CD4-positive, CD25-positive, alpha-beta regulatory T cell (primary cell): ENCODE data around the gene AUP1. TPM values are rescaled to one million over a fixed set of nuclear protein-coding genes. Genes with fewer than 3 reads are reported as not detected.
A peak's percentile ranks its signal among the peaks of the same experiment; 100 is the strongest.

ENCODE experiments used
- ATAC-seq, 2 donors: fragments of 150-1000 bp; cut with Tn5 transposase; one replicate each; pipeline ENCODE4 v1.10.0; 2021; ENCODE audit warnings: low read depth in 2 of 2, moderate number of reproducible peaks in 2 of 2, moderate library complexity in 1 of 2
- DNase-seq, 3 donors: peaks; one replicate each; pipeline versions ENCODE4 v3.0.0 to v3.0.0-alpha.2; 2012 to 2022; ENCODE audit warnings: mixed read lengths in 1 of 3
- H3K27ac ChIP-seq: one replicate; pipeline ENCODE4 v1.7.0; 2013; ENCODE audit warnings: mild to moderate bottlenecking, low read length; ENCODE audit not compliant: insufficient read depth, poor library complexity, severe bottlenecking
- H3K27me3 ChIP-seq: one replicate; pipeline ENCODE4 v1.7.0; 2013; ENCODE audit warnings: low read length; ENCODE audit not compliant: control insufficient read depth, insufficient read depth
- H3K36me3 ChIP-seq: one replicate; pipeline ENCODE4 v1.7.0; 2013; ENCODE audit warnings: mild to moderate bottlenecking, low read length, moderate library complexity; ENCODE audit not compliant: control insufficient read depth, insufficient read depth
- H3K4me1 ChIP-seq: 2 replicates; pipeline ENCODE4 v1.7.0; 2013; ENCODE audit warnings: mild to moderate bottlenecking, low read length; ENCODE audit not compliant: insufficient read depth, control insufficient read depth, poor library complexity, severe bottlenecking
- H3K4me3 ChIP-seq: one replicate; pipeline ENCODE4 v1.7.0; 2013; ENCODE audit warnings: low read depth, mild to moderate bottlenecking, low read length, moderate library complexity
- H3K9me3 ChIP-seq, 2 experiments: 1 replicate in 1 of 2; 2 replicates in 1 of 2; pipeline ENCODE4 v1.7.0; 2013; ENCODE audit warnings: low read length in 2 of 2, mild to moderate bottlenecking in 1 of 2, moderate library complexity in 1 of 2; ENCODE audit not compliant: control insufficient read depth in 2 of 2
- H3K27ac Mint-ChIP-seq, 3 donors: one replicate each; pipeline ENCODE4 v1.8.0; 2020 to 2022; ENCODE audit warnings: mild to moderate bottlenecking in 3 of 3, mixed read lengths in 3 of 3, moderate library complexity in 2 of 3
- H3K27me3 Mint-ChIP-seq: one replicate; pipeline ENCODE4 v1.8.0; 2022; ENCODE audit warnings: mild to moderate bottlenecking, mixed read lengths
- H3K36me3 Mint-ChIP-seq: one replicate; pipeline ENCODE4 v1.8.0; 2020; ENCODE audit warnings: mixed read lengths
- H3K4me1 Mint-ChIP-seq, 4 donors: one replicate each; pipeline ENCODE4 v1.8.0; 2020 to 2022; ENCODE audit warnings: mixed read lengths in 4 of 4, mild to moderate bottlenecking in 1 of 4
- H3K4me3 Mint-ChIP-seq, 4 donors: one replicate each; pipeline ENCODE4 v1.8.0; 2020 to 2022; ENCODE audit warnings: mild to moderate bottlenecking in 4 of 4, mixed read lengths in 4 of 4, moderate library complexity in 3 of 4
- H3K9me3 Mint-ChIP-seq, 7 donors: one replicate each; pipeline ENCODE4 v1.8.0; 2020 to 2022; ENCODE audit warnings: mixed read lengths in 7 of 7, mild to moderate bottlenecking in 3 of 7, moderate library complexity in 2 of 7
- polyA plus RNA-seq, 4 donors: library from polyadenylated mRNA; unstranded; fragments of 300-500 nt; fragmentation: Illumina TruSeq; gene quantifications; one replicate each; pipeline ENCODE4 v1.2.3, GENCODE V29; 2021
- total RNA-seq: library from RNA; stranded (reverse); gene quantifications from one replicate; pipeline ENCODE4 v1.2.3, GENCODE V29; 2022

The AUP1 gene
- total and polyA plus RNA-seq, 5 donors from 2014 or later = 85.7 to 183 (median 108) TPM

DNA sequence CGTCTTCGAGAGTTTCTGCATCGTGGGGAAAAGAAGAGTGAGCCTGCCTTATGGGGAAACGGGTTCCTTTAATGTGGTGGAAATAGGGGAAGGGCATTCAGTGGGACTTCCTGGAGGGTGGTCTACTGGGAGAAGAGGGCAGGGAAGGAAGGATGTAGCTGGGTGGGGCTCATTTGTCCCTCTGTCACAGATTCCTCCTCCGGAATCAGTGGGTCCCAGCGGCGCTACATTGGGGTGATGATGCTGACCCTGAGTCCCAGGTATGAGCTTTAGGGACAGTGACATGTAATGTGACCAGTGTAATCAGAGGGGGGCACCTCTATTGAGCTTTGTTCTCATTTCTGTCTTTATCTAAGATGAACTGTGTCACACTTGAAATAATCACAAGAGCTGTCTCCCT, 2.2 kb upstream of the AUP1 start:
- peaks cover 7 to 45% (median 27%) of the 10 kb centered on the region in 4 donors for H3K4me1 Mint-ChIP-seq
- H3K4me3 ChIP-seq = peak overlapping the region; percentile 75
- no peak overlapping the region for H3K27ac ChIP-seq
- peaks cover 16% of the 10 kb centered on the region for H3K36me3 ChIP-seq
- H3K4me3 Mint-ChIP-seq = peak overlapping the region; percentile 54 to 96 (median 90)
- no peaks in the 10 kb centered on the region for H3K9me3 ChIP-seq
- no peaks in the 10 kb centered on the region for H3K27me3 ChIP-seq
- DNase-seq (no peak), ATAC-seq (no peak)
- no peaks in the 10 kb centered on the region for H3K9me3 Mint-ChIP-seq
- no peaks in the 10 kb centered on the region for H3K27me3 Mint-ChIP-seq
- peak overlapping the region in 2 of 3 donors; percentile 17 to 49 for H3K27ac Mint-ChIP-seq
- peaks cover 27% of the 10 kb centered on the region for H3K4me1 ChIP-seq
- H3K36me3 Mint-ChIP-seq = peaks cover 27% of the 10 kb centered on the region

DNA sequence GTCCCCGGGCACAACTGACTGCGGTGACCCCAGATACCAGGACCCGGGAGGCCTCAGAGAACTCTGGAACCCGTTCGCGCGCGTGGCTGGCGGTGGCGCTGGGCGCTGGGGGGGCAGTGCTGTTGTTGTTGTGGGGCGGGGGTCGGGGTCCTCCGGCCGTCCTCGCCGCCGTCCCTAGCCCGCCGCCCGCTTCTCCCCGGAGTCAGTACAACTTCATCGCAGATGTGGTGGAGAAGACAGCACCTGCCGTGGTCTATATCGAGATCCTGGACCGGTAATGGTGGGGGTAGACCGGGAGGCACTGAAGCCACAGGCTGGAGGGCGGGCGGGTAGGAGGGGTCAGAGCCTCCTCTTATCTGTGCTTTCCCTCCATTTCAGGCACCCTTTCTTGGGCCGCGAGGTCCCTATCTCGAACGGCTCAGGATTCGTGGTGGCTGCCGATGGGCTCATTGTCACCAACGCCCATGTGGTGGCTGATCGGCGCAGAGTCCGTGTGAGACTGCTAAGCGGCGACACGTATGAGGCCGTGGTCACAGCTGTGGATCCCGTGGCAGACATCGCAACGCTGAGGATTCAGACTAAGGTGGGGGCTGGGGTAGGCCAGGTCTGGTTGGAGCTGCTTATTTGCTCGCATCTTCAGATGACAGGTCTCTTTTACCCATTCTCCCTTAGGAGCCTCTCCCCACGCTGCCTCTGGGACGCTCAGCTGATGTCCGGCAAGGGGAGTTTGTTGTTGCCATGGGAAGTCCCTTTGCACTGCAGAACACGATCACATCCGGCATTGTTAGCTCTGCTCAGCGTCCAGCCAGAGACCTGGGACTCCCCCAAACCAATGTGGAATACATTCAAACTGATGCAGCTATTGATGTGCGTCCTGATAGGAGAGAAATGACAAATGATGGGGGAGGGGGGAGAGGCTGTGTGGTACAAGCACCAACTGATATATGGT, 1.0 kb upstream of the AUP1 start:
- peaks cover 7 to 51% (median 30%) of the 10 kb centered on the region in 4 donors for H3K4me1 Mint-ChIP-seq
- H3K36me3 ChIP-seq = peaks cover 23% of the 10 kb centered on the region

DNA sequence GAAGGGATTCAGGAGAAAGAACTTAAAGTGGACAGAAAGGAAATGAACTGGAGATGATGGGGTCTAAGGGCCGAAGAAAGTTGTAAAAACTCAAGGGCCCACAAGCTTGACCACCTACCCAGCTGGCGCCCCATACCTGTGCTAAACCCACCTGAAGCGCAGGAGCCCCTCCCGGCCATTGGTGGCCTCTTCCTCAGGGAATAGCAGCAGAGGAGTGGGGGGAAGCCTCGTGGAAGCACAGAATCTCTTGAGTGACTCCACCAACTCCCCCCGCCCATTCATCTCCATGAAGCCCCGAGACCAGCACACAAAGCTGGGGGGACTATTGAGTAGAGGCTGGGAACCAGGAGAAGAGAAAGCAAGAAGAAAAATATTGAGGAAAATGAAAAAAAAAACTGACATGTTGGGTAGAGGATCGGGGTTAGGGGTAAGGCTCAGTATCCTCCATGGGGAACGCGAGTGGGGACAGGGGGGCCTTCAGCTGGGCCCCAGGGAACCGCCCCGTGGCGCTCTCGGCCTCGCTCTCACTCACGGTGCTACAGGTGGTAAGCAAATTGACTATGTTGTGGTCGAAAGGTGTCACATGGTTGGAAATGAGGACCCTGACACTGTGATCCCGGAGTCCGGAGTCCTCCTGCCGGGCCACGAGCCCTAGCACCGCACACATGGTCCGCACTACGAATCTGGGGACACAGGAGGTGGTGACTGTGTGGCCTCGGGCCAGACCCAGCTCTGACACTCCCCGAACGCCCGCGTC, 728 bp downstream of the AUP1 start:
- Histone ChIP-seq H3K4me1 (peaks cover 27% of the 10 kb centered on the region), H3K27ac (peak overlapping the region; percentile 89), H3K27me3 (no peaks in the 10 kb centered on the region), H3K4me3 (peak overlapping the region; percentile 69), H3K9me3 (no peaks in the 10 kb centered on the region), H3K36me3 (peaks cover 23% of the 10 kb centered on the region)
- H3K4me3 Mint-ChIP-seq = peak overlapping the region; percentile 87 to 96 (median 94)
- no peaks in the 10 kb centered on the region for H3K27me3 Mint-ChIP-seq
- H3K36me3 Mint-ChIP-seq = peaks cover 37% of the 10 kb centered on the region
- H3K4me1 Mint-ChIP-seq = peaks cover 7 to 51% (median 30%) of the 10 kb centered on the region in 4 donors
- DNase-seq (no peak), ATAC-seq (peak; percentile 1 to 2)
- no peaks in the 10 kb centered on the region for H3K9me3 Mint-ChIP-seq
- peak overlapping the region; percentile 92 to 95 (median 94) for H3K27ac Mint-ChIP-seq

More for the DNA sequence above, 1.0 kb upstream of the AUP1 start:
- Mint-ChIP-seq H3K27me3 (no peaks in the 10 kb centered on the region), H3K4me3 (peak overlapping the region; percentile 87 to 96 (median 94)), H3K27ac (peak overlapping the region; percentile 89 to 95 (median 94)), H3K36me3 (peaks cover 37% of the 10 kb centered on the region), H3K9me3 (no peaks in the 10 kb centered on the region)
- H3K4me3 ChIP-seq = peak overlapping the region; percentile 75
- H3K4me1 ChIP-seq = peaks cover 27% of the 10 kb centered on the region
- peak; percentile 31 to 60 (median 34) for DNase-seq
- no peaks in the 10 kb centered on the region for H3K27me3 ChIP-seq
- peak; percentile 5 to 7 for ATAC-seq
- no peaks in the 10 kb centered on the region for H3K9me3 ChIP-seq
- peak overlapping the region; percentile 89 for H3K27ac ChIP-seq

DNA sequence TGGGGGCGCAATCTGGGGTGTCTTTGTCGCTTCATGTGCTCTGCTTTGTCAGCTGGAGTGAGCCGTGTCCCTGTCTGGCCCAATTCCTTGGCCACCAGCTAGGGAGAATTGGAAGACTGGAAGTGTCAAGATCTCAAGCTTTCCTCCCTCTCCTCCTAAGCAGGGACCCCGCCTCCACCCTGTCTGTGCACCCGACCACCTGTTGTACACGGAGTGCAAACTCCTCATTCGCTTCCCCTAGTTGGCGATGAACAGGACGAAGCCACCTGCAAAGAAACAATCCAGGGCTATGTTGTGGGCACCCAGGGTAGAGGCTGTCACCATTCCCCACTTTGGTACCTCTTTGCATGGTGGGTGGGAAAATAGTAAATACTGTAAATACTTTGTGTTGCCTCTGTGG, 1.8 kb downstream of the AUP1 start:
- H3K4me1 Mint-ChIP-seq = peaks cover 7 to 51% (median 30%) of the 10 kb centered on the region in 4 donors
- Histone ChIP-seq H3K27me3 (no peaks in the 10 kb centered on the region), H3K4me1 (peaks cover 27% of the 10 kb centered on the region), H3K4me3 (no peak overlapping the region), H3K27ac (no peak overlapping the region), H3K9me3 (no peaks in the 10 kb centered on the region), H3K36me3 (peaks cover 23% of the 10 kb centered on the region)
- H3K9me3 Mint-ChIP-seq = no peaks in the 10 kb centered on the region
- H3K27me3 Mint-ChIP-seq = peaks cover 3% of the 10 kb centered on the region
- peak overlapping the region; percentile 87 to 96 (median 94) for H3K4me3 Mint-ChIP-seq
- DNase-seq (no peak), ATAC-seq (no peak)
- peaks cover 33% of the 10 kb centered on the region for H3K36me3 Mint-ChIP-seq
- peak overlapping the region; percentile 92 to 95 (median 94) for H3K27ac Mint-ChIP-seq

DNA sequence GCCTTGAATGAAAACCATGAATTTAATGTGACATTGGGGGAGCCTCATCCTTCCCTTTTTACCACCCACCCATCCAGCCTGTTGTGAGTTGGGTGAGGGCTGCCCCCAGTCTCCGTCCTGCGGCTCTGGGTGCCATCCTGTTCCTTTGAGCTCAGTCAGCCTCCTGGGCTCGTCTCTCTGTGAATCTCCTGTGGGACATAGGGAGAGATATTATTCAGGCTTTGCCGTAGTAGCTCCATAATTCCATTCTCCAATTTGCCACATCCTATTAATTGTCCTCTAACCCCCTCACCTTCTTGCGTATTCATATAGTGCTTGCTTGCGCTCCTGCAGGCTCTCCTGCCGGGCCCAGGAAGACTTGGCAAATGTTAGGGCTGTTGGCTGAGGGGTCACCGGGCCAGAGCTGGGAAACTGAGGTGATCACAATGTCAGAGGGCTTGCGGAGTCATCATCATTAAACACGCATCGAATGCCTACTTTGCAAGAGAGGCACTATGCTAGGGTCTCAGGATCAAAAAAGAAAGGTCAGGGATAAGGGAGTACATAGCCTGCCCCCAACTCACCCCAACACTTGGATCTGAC, 2.8 kb downstream of the AUP1 start:
- Histone ChIP-seq H3K4me1 (peaks cover 26% of the 10 kb centered on the region), H3K36me3 (peaks cover 23% of the 10 kb centered on the region), H3K27me3 (no peaks in the 10 kb centered on the region), H3K4me3 (no peak overlapping the region), H3K27ac (no peak overlapping the region), H3K9me3 (no peaks in the 10 kb centered on the region)
- Mint-ChIP-seq H3K27ac (no peak overlapping the region), H3K4me1 (peaks cover 0 to 44% (median 23%) of the 10 kb centered on the region in 4 donors), H3K9me3 (no peaks in the 10 kb centered on the region), H3K4me3 (peak overlapping the region in 3 of 4 donors; percentile 29 to 87 (median 81)), H3K36me3 (peaks cover 27% of the 10 kb centered on the region), H3K27me3 (peaks cover 13% of the 10 kb centered on the region)
- no peak for DNase-seq
- no peak for ATAC-seq

DNA sequence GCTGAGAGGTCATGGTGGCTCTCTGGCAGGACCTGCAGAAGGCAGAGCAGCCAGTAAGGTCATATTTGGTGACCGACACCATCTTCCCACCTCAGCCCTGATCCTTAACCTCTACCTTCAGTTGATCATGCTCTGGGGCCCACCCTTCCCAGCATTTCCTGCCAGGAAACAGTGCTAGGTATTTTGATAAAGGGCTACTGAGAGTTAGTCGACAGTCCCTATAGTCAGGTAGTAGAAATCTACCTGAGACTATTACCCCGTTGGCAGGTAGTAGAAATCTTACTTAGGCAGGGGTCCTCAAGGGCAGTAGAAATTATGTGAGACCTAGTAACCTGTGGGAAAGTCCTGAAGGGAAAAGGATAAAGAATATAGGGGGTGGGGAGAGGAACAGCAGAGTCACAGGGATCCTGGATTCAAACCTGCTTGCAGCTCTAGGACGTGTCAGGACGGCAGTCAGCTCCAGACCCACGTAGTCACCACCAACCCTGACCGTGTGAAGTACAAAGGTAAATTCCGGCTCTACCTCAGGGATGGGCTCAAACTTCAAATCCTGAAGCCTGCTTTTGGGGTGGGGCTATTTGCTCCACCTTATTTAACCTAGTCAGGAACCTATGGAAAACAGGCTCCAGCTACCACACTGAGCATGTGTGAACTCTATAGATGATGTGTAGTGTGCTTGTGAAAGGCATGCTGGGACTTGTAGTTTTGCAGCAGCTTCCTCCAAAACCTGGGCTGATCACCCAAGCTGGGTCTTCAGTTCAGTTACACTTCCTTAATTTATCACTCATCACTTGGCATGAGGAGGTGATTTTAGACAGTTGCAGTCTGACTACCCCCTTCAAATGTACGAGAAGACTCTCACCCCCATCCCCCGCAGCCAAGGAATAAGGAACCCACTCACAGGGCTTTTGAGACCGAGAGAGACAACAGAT, 3.5 kb downstream of the AUP1 start, which contains the start of gene DQX1:
Gene DQX1, minus strand, starts transcription at position 515 of the 932 bp plus-strand sequence. Its CDS starts 502 bp downstream, at position 13.
- DNase-seq (peak in 2 of 3 donors; percentile 40 to 66), ATAC-seq (no peak)
- H3K27me3 Mint-ChIP-seq = peaks cover 20% of the 10 kb centered on the region
- Histone ChIP-seq H3K4me1 (peaks cover 18% of the 10 kb centered on the region), H3K36me3 (peaks cover 23% of the 10 kb centered on the region), H3K4me3 (no peak within 1 kb of the TSS), H3K9me3 (no peaks in the 10 kb centered on the region), H3K27me3 (no peaks in the 10 kb centered on the region), H3K27ac (no peak within 1 kb of the TSS)
- peak within 1 kb of the TSS in 3 of 4 donors; percentile 29 to 87 (median 81) for H3K4me3 Mint-ChIP-seq
- H3K27ac Mint-ChIP-seq = peak within 1 kb of the TSS in 2 of 3 donors; percentile 32 to 52
- H3K36me3 Mint-ChIP-seq = peaks cover 27% of the 10 kb centered on the region
- peaks cover 0 to 37% (median 17%) of the 10 kb centered on the region in 4 donors for H3K4me1 Mint-ChIP-seq
- no peaks in the 10 kb centered on the region for H3K9me3 Mint-ChIP-seq
